K562 (cell line): Measurements from ENCODE around the gene KISS1. TPM values are rescaled to one million over a fixed set of nuclear protein-coding genes. Genes with fewer than 3 reads are reported as not detected.

Experiments
- AFF4 ChIP-seq: sonication (generic); formaldehyde crosslinking; IDR thresholded peaks from 2 replicates; pipeline ENCODE4 v1.8.0; 2023; ENCODE audit warnings: mild to moderate bottlenecking, missing genetic modification reagents
- ELF4 ChIP-seq: fragments of 450-650 bp; formaldehyde crosslinking; IDR thresholded peaks from 2 replicates; pipeline ENCODE4 v1.4.0; 2022; ENCODE audit warnings: missing genetic modification characterization
- GTF2A2 ChIP-seq: IDR thresholded peaks from 2 replicates; pipeline ENCODE4 v1.6.1; 2016; ENCODE audit warnings: mild to moderate bottlenecking, missing genetic modification characterization, missing compliant biosample characterization
- HCFC1 ChIP-seq: IDR thresholded peaks from 2 replicates; pipeline ENCODE4 v1.6.1; 2012; ENCODE audit warnings: low read depth, low read length, improper control_type of control experiment
- MCM2 ChIP-seq: fragments of 450-650 bp; IDR thresholded peaks from 2 replicates; pipeline ENCODE4 v1.6.1; 2017; ENCODE audit warnings: low read depth, mild to moderate bottlenecking
- PHF21A ChIP-seq: fragments of 450-650 bp; IDR thresholded peaks from 2 replicates; pipeline ENCODE4 v1.6.1; 2017; ENCODE audit warnings: low read depth, borderline replicate concordance
- RBFOX2 ChIP-seq: fragments of 200-400 bp; formaldehyde crosslinking; IDR thresholded peaks from 2 replicates; pipeline ENCODE4 v1.6.1; 2017; ENCODE audit warnings: low read depth, mild to moderate bottlenecking, low read length, moderate library complexity
- RBM14 ChIP-seq: fragments of 200-400 bp; formaldehyde crosslinking; IDR thresholded peaks from 2 replicates; pipeline ENCODE4 v1.6.1; 2018; ENCODE audit warnings: low read depth, mild to moderate bottlenecking, low read length, moderate library complexity, borderline replicate concordance; ENCODE audit not compliant: insufficient read depth
- ZBTB5 ChIP-seq: fragments of 450-650 bp; IDR thresholded peaks from 2 replicates; pipeline ENCODE4 v1.6.1; 2017; ENCODE audit warnings: antibody characterized with exemption
- ZFP91 ChIP-seq: sonication (generic); formaldehyde crosslinking; IDR thresholded peaks from 2 replicates; pipeline ENCODE4 v1.8.0; 2022; ENCODE audit warnings: mild to moderate bottlenecking, missing genetic modification reagents
- ZKSCAN8 ChIP-seq: fragments of 200-800 bp; sonication (Bioruptor generic); IDR thresholded peaks from 2 replicates; pipeline ENCODE4 v1.6.1; 2016; ENCODE audit warnings: missing genetic modification characterization, missing compliant biosample characterization
- ZNF175 ChIP-seq: fragments of 200-800 bp; sonication (Bioruptor generic); IDR thresholded peaks from 2 replicates; pipeline ENCODE4 v1.6.1; 2016; ENCODE audit warnings: low read depth, mild to moderate bottlenecking, missing genetic modification characterization, missing compliant biosample characterization
- ZNF239 ChIP-seq: fragments of 250-450 bp; sonication (Bioruptor Pico); IDR thresholded peaks from 2 replicates; pipeline ENCODE4 v1.4.0; 2020; ENCODE audit warnings: mild to moderate bottlenecking
- ZNF274 ChIP-seq: IDR thresholded peaks from 2 replicates; pipeline ENCODE4 v1.6.1; 2011; ENCODE audit warnings: low read depth, mild to moderate bottlenecking, low read length, moderate library complexity, borderline replicate concordance
- ZNF586 ChIP-seq: fragments of 450-650 bp; formaldehyde crosslinking; conservative IDR thresholded peaks from 2 replicates; pipeline ENCODE4 v1.4.0; 2020; ENCODE audit warnings: mild to moderate bottlenecking, moderate library complexity
- ZNF589 ChIP-seq: fragments of 200-800 bp; sonication (Bioruptor generic); IDR thresholded peaks from 2 replicates; pipeline ENCODE4 v1.6.1; 2016; ENCODE audit warnings: low read depth, missing genetic modification characterization, missing compliant biosample characterization
- ZSCAN32 ChIP-seq: fragments of 450-650 bp; formaldehyde crosslinking; IDR thresholded peaks from 2 replicates; pipeline ENCODE4 v1.4.0; 2020; ENCODE audit warnings: mild to moderate bottlenecking, moderate library complexity
- polyA plus RNA-seq, 8 experiments: library from polyadenylated mRNA; depleted of rRNA in 4 of 8; stranded (reverse) in 5 of 8; unstranded in 3 of 8; fragments of >200 nt; fragmentation: Nextera tagmentation in 2 of 8; fragmentation: Illumina TruSeq in 1 of 8; extraction: Ambion mirVana in 2 of 8; extraction: Trizol in 1 of 8; gene quantifications; 2 replicates each; pipeline versions ENCODE4 v1.2.1 to v1.2.3, GENCODE V29; 2011 to 2014; ENCODE audit warnings: inconsistent platforms in 1 of 8, missing spikeins in 1 of 8
- total RNA-seq, 7 experiments: library from RNA; depleted of rRNA in 6 of 7; stranded (reverse); fragments of >200 nt in 6 of 7; fragmentation: Illumina TruSeq in 2 of 7; extraction: Trizol in 2 of 7; gene quantifications; 2 replicates each; pipeline versions ENCODE4 v1.2.1 to v1.2.3, GENCODE V29; 2011 to 2021; ENCODE audit warnings: low replicate concordance in 1 of 7
- TF ChIP-seq, protein P1 (sequence below): fragments of 450-650 bp; formaldehyde crosslinking; IDR thresholded peaks from 2 replicates; pipeline ENCODE4 v1.4.0; 2022; ENCODE audit warnings: missing genetic modification characterization
- TF ChIP-seq, protein P2 (sequence below), 2 experiments: fragments of 450-650 bp; IDR thresholded peaks; 2 replicates each; pipeline ENCODE4 v1.6.1; 2016

The KISS1 gene
- total and polyA plus RNA-seq, 9 of the 15 experiments (the other 6 are each of a cell fraction or from before 2014, with no cell fraction given): 0.31 TPM; not detected in 8

GRCh38 chr1:204177133-204177532 lies 19.2 kb downstream of the KISS1 start (continued):
- TF ChIP-seq ZBTB5 (no peak), ZNF586 (no peak), ELF4 (CRISPR knock-in tag) (peak; percentile 83), ZNF175 (CRISPR knock-in tag) (peak; percentile 95), RBM14 (no peak), ZNF589 (peak; percentile 94), GTF2A2 (no peak), HCFC1 (no peak), MCM2 (no peak), ZNF239 (CRISPR knock-in tag) (peak; percentile 31; the same call in 1 of the 2 replicates), ZKSCAN8 (peak; percentile 73), PHF21A (no peak), AFF4 (CRISPR knock-in tag) (no peak), ZFP91 (CRISPR knock-in tag) (no peak), ZSCAN32 (CRISPR knock-in tag) (no peak), ZNF274 (no peak), RBFOX2 (no peak)
- TF ChIP-seq, protein P1, sequence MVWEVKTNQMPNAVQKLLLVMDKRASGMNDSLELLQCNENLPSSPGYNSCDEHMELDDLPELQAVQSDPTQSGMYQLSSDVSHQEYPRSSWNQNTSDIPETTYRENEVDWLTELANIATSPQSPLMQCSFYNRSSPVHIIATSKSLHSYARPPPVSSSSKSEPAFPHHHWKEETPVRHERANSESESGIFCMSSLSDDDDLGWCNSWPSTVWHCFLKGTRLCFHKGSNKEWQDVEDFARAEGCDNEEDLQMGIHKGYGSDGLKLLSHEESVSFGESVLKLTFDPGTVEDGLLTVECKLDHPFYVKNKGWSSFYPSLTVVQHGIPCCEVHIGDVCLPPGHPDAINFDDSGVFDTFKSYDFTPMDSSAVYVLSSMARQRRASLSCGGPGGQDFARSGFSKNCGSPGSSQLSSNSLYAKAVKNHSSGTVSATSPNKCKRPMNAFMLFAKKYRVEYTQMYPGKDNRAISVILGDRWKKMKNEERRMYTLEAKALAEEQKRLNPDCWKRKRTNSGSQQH (CRISPR knock-in tag): peak; percentile 87; the same call in 1 of the 2 replicates
- TF ChIP-seq, protein P2, sequence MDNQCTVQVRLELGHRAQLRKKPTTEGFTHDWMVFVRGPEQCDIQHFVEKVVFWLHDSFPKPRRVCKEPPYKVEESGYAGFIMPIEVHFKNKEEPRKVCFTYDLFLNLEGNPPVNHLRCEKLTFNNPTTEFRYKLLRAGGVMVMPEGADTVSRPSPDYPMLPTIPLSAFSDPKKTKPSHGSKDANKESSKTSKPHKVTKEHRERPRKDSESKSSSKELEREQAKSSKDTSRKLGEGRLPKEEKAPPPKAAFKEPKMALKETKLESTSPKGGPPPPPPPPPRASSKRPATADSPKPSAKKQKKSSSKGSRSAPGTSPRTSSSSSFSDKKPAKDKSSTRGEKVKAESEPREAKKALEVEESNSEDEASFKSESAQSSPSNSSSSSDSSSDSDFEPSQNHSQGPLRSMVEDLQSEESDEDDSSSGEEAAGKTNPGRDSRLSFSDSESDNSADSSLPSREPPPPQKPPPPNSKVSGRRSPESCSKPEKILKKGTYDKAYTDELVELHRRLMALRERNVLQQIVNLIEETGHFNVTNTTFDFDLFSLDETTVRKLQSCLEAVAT (IDR thresholded peaks at IDR 0.05): peak in 1 of 2 experiments; percentile 43; a peak in 1 of 4 replicates
